ENCODE data around the gene SLC25A24.

Gene SLC25A24

DNA sequence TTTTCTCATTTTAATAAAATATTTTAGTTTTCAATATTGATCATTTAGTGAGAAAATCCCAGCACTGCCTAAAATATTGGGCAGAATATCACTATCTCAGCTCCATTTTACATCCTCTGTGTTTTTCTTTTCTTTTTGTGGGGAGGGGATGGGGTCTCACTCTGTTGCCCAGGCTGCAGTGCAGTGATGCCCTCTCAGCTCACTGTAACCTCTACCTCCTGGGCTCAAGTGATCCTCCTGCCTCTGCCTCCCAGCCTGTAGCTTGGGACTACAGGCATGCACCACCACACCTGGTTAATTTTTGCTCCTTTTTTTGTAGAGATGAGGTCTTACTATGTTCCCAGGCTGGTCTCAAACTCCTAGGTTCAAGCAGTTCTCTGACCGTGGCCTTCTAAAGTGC lies 76.1 kb downstream of the SLC25A24 start:
- TF ChIP-seq, protein P1, sequence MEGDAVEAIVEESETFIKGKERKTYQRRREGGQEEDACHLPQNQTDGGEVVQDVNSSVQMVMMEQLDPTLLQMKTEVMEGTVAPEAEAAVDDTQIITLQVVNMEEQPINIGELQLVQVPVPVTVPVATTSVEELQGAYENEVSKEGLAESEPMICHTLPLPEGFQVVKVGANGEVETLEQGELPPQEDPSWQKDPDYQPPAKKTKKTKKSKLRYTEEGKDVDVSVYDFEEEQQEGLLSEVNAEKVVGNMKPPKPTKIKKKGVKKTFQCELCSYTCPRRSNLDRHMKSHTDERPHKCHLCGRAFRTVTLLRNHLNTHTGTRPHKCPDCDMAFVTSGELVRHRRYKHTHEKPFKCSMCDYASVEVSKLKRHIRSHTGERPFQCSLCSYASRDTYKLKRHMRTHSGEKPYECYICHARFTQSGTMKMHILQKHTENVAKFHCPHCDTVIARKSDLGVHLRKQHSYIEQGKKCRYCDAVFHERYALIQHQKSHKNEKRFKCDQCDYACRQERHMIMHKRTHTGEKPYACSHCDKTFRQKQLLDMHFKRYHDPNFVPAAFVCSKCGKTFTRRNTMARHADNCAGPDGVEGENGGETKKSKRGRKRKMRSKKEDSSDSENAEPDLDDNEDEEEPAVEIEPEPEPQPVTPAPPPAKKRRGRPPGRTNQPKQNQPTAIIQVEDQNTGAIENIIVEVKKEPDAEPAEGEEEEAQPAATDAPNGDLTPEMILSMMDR (IDR thresholded peaks at IDR 0.05; ENCODE audit: insufficient read depth, low read depth, low read length, missing control alignments): no peak

GRCh38 chr1:108121358-108122143 lies 78.6 kb downstream of the SLC25A24 start:
- H3K4me3 ChIP-seq (ENCODE audit: low read depth, low read length): no peak overlapping the region
- TF ChIP-seq, protein P1 (IDR thresholded peaks at IDR 0.05; ENCODE audit: insufficient read depth, low read depth, low read length, missing control alignments): no peak
- DNase-seq (ENCODE audit: low read depth): no peak

More for the DNA sequence above, 76.1 kb downstream of the SLC25A24 start:
- H3K4me3 ChIP-seq (ENCODE audit: low read depth, low read length): no peak overlapping the region
- no peak for DNase-seq (ENCODE audit: low read depth)

- DNase-seq (ENCODE audit: low read depth): no peak
- TF ChIP-seq, protein P1 (IDR thresholded peaks at IDR 0.05; ENCODE audit: insufficient read depth, low read depth, low read length, missing control alignments): no peak
- no peak overlapping the region for H3K4me3 ChIP-seq (ENCODE audit: low read depth, low read length)
Measured at GRCh38 chr1:108120163-108120562, 80.0 kb downstream of the SLC25A24 start.

GRCh38 chr1:108119500-108119899 lies 80.6 kb downstream of the SLC25A24 start:
- no peak overlapping the region for H3K4me3 ChIP-seq (ENCODE audit: low read depth, low read length)
- DNase-seq (ENCODE audit: low read depth): no peak
- TF ChIP-seq, protein P1 (IDR thresholded peaks at IDR 0.05; ENCODE audit: insufficient read depth, low read depth, low read length, missing control alignments): no peak

DNA sequence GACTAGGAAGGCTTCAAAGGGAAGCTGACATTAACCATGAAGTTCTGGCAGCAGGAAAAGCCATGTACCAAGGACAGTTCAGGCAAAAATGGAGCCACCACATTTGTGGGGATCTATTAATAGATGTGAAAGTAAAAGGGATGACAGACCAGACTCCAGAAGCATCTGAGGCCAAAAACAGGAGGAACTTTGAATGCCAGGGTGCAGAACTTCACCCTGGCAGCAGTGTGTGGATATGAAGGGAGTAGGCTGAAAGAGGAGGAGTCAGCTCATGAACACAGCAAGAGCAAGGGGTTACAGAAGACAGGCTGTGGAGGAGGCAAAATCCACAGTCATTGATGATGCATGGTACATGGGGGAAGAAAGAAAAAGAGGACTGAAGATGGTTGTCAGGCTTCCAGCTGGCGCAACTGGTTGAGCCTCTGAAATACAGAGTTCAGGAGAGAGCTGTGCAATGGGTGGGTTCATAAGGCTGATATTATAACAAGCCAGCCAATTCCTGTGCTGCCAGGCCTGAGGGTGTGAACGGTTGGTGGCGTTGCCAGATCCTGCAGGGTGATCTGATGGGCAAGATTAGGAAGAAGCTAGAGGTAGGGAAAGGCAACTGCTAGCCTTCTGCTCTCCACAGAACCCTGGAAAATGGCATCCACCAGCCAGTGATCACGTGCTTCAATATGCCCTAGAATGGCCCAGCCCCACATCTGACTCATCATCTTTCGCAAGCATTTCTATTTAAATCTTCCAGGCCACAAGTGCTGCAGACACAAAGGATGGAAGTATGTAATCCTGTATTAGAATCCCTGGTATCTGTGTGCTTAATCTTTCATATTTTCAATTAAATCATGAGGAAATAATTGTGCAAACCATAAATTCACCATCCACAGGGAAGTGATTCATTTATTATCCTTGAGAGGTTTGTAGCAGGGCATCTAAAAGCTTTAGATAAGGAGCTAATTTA lies 81.9 kb downstream of the SLC25A24 start:
- DNase-seq (ENCODE audit: low read depth): no peak
- TF ChIP-seq, protein P1 (IDR thresholded peaks at IDR 0.05; ENCODE audit: insufficient read depth, low read depth, low read length, missing control alignments): no peak
- no peak overlapping the region for H3K4me3 ChIP-seq (ENCODE audit: low read depth, low read length)

- H3K4me3 ChIP-seq (ENCODE audit: low read depth, low read length): no peak overlapping the region
- TF ChIP-seq, protein P1 (IDR thresholded peaks at IDR 0.05; ENCODE audit: insufficient read depth, low read depth, low read length, missing control alignments): no peak
- DNase-seq (ENCODE audit: low read depth): no peak
Measured at GRCh38 chr1:108117237-108117636, 82.9 kb downstream of the SLC25A24 start.
